OCI-LY3 (cell line): ENCODE results near the gene PTPRD.

ENCODE experiments used
- H2AFZ ChIP-seq: fragments of 200-600, 300-600 bp; shearing (Covaris generic); 2 replicates; pipeline ENCODE4 v1.6.0; 2014; ENCODE audit warnings: antibody characterized with exemption, low read depth, low read length
- H3K27ac ChIP-seq: fragments of 200-600, 300-600 bp; sonication (generic); 2 replicates; pipeline ENCODE4 v1.5.1; 2014; ENCODE audit warnings: mild to moderate bottlenecking, low read length, moderate library complexity, mixed read lengths
- H3K27me3 ChIP-seq: fragments of 200-600, 300-600 bp; sonication (generic); 2 replicates; pipeline ENCODE4 v1.6.1; 2014; ENCODE audit warnings: low read depth, low read length, mixed read lengths
- H3K36me3 ChIP-seq: fragments of 200-600, 300-600 bp; sonication (generic); replicated peaks from 2 replicates; pipeline ENCODE3; 2014; ENCODE audit warnings: low read depth, low read length, mixed read lengths
- H3K4me1 ChIP-seq: fragments of 300-600, 200-600 bp; sonication (generic); 2 replicates; pipeline ENCODE4 v1.6.1; 2014; ENCODE audit warnings: low read length, mixed read lengths
- H3K4me2 ChIP-seq: fragments of 200-600, 300-600 bp; sonication (generic); 2 replicates; pipeline ENCODE4 v1.6.1; 2014; ENCODE audit warnings: low read length, mixed read lengths
- H3K4me3 ChIP-seq: fragments of 300-600, 200-600 bp; sonication (generic); 2 replicates; pipeline ENCODE4 v1.5.1; 2014; ENCODE audit warnings: antibody characterized with exemption, mild to moderate bottlenecking, low read length, moderate library complexity
- H3K79me2 ChIP-seq: fragments of 300-600, 200-600 bp; shearing (Covaris generic); 2 replicates; pipeline ENCODE4 v1.6.1; 2014; ENCODE audit warnings: mild to moderate bottlenecking, low read length, mixed read lengths
- H3K9ac ChIP-seq: fragments of 300-600, 200-600 bp; shearing (Covaris generic); 2 replicates; pipeline ENCODE4 v1.6.0; 2014; ENCODE audit warnings: mild to moderate bottlenecking, low read length, moderate library complexity
- H3K9me3 ChIP-seq: fragments of 200-600, 300-600 bp; shearing (Covaris generic); 2 replicates; pipeline ENCODE4 v1.6.1; 2014; ENCODE audit warnings: low read length, mixed read lengths; ENCODE audit not compliant: insufficient read depth
- H4K20me1 ChIP-seq: fragments of 200-600, 300-600 bp; sonication (generic); 2 replicates; pipeline ENCODE4 v1.6.1; 2016; ENCODE audit warnings: low read length, mixed read lengths; ENCODE audit not compliant: insufficient read depth
- CTCF ChIP-seq: fragments of 200-600, 300-600 bp; sonication (generic); IDR thresholded peaks from 2 replicates; pipeline ENCODE4 v1.5.1; 2014; ENCODE audit warnings: antibody characterized with exemption, low read length, low read depth
- EZH2phosphoT487 ChIP-seq: fragments of 200-600 bp; shearing (Covaris generic); IDR thresholded peaks from 2 replicates; pipeline ENCODE4 v1.6.1; 2018; ENCODE audit warnings: antibody characterized with exemption, mixed run types, low read depth

Gene PTPRD

DNA sequence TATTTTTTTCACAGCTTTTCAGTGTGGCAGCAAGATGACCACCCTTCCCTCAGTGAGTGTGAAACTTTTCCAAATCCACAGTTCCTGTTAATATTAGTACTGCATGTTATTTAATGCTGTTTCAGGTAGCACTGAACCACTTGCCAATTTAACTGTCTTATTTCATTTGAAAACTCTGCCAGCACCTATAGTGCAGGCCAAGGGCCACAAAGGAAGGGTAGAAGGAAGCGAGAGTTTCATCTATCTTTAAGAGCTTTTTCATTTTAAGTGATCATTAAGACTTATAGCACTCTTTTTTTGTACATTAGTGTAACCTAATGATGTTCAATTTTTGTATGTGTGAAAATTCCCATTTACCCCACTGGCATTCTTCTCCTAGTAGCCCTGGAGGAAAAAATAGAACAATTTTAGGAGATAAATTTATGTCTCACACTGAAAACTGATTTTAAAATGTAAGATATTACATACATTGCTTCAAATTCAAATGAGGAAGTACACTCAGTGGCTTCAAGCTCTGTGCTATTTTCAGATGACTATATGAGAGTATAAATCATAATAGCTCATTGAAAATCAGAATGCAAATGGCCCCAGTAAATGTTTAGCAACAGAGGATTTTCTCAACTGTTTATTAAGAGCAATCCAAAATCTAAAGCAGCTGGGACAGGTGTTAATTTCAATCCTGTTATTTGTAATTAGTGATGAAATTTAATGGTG is 820.5 kb downstream of the PTPRD start:
- Histone ChIP-seq H3K4me2 (peak overlapping the region; percentile 51), H3K27me3 (no peaks in the 10 kb centered on the region), H3K27ac (peak overlapping the region; percentile 71), H3K79me2 (no peaks in the 10 kb centered on the region), H3K9me3 (no peaks in the 10 kb centered on the region), H3K9ac (peak overlapping the region; percentile 7; the same call in 1 of the 2 replicates), H3K4me3 (no peak overlapping the region), H2AFZ (no peak overlapping the region), H3K36me3 (no peaks in the 10 kb centered on the region), H4K20me1 (no peaks in the 10 kb centered on the region), H3K4me1 (peaks cover 25% of the 10 kb centered on the region)
- TF ChIP-seq CTCF: no peak
- TF ChIP-seq EZH2phosphoT487: no peak

DNA sequence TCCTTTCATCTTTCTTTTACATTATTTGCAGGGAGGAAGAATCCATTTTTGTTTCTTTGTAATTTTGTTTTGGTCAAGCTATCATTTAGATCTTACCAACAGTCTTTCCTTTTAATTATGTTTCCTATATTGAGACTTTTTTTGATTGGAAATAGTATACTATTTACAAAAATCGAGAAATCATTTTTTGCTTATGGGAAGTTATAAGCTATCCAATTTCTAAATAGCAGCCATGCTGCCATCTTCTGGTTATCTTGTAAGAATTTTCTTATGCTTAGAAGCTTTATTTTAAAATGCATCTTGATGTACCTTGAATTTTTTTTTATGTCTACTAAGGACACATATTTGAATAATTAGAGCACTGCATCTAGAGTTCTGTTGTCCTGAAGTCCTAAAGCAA is 821.2 kb downstream of the PTPRD start:
- Histone ChIP-seq H4K20me1 (no peaks in the 10 kb centered on the region), H3K4me2 (peak overlapping the region; percentile 51), H3K9me3 (no peaks in the 10 kb centered on the region), H3K79me2 (no peaks in the 10 kb centered on the region), H2AFZ (no peak overlapping the region), H3K36me3 (no peaks in the 10 kb centered on the region), H3K9ac (peak overlapping the region; percentile 7; the same call in 1 of the 2 replicates), H3K27ac (peak overlapping the region; percentile 71), H3K4me3 (no peak overlapping the region), H3K4me1 (peaks cover 25% of the 10 kb centered on the region), H3K27me3 (no peaks in the 10 kb centered on the region)
- TF ChIP-seq CTCF (peak; percentile 48), EZH2phosphoT487 (no peak)

DNA sequence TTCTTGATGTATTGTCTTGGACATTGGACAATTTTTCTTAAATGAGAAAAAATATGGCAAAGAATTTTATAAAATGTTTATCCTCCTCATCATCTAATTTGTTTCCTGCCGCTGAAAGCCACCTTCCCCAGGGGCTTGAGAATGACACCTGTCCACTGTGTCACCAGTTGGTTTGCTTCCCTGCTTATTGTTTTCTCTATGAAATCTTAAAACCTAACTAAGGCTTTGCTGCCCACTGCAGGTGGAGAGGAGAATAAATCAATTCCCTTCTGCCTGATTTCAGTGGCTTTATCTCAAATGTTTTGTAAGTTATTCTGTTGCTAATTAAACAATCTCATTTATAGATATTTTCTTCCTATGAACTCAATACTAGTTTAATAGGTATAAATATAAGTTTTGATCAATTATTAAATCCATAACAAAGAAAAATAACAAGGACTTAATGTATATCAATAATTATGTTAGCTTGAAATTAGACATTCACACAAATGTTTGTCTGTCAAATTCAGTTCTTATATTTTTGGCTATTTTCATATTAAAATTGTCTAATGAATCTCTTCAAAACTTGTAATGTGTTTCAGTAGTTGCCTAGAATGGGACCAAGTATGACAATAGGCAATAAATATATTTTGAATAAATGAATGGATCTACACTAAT is 822.5 kb downstream of the PTPRD start:
- no peak overlapping the region for H3K27ac ChIP-seq
- TF ChIP-seq EZH2phosphoT487 (no peak), CTCF (peak; percentile 76)
- no peaks in the 10 kb centered on the region for H4K20me1 ChIP-seq
- H3K4me2 ChIP-seq: no peak overlapping the region
- no peak overlapping the region for H2AFZ ChIP-seq
- H3K9ac ChIP-seq: no peak overlapping the region
- H3K36me3 ChIP-seq: no peaks in the 10 kb centered on the region
- H3K79me2 ChIP-seq: no peaks in the 10 kb centered on the region
- H3K27me3 ChIP-seq: no peaks in the 10 kb centered on the region
- H3K9me3 ChIP-seq: no peaks in the 10 kb centered on the region
- H3K4me3 ChIP-seq: no peak overlapping the region
- peaks cover 25% of the 10 kb centered on the region for H3K4me1 ChIP-seq

GRCh38 chr9:9783711-9784110 is 829.1 kb downstream of the PTPRD start:
- Histone ChIP-seq H2AFZ (no peak overlapping the region), H3K79me2 (no peaks in the 10 kb centered on the region), H3K27me3 (no peaks in the 10 kb centered on the region), H3K9me3 (no peaks in the 10 kb centered on the region), H3K36me3 (no peaks in the 10 kb centered on the region), H3K4me1 (no peaks in the 10 kb centered on the region), H3K9ac (no peak overlapping the region), H3K27ac (no peak overlapping the region), H4K20me1 (no peaks in the 10 kb centered on the region), H3K4me3 (no peak overlapping the region), H3K4me2 (no peak overlapping the region)
- TF ChIP-seq CTCF (no peak), EZH2phosphoT487 (no peak)
